ENCODE data around the gene LSR. TPM values are rescaled to one million over a fixed set of nuclear protein-coding genes. Genes with fewer than 3 reads are reported as not detected.

The LSR gene
- total RNA-seq, 2 donors from 2014 or later: 119 to 202 TPM

- intact Hi-C loops (cut with DNase I): no loop called here
- WGBS: 79% methylated on average over 16 of the region's 16 CpGs
- Histone ChIP-seq H3K36me3 (no peaks in the 10 kb centered on the region), H3K27me3 (replicated peaks; ENCODE audit: insufficient read depth) (no peaks in the 10 kb centered on the region), H3K27ac (no peak overlapping the region), H3K4me1 (replicated peaks) (no peaks in the 10 kb centered on the region), H3K4me3 (no peak overlapping the region), H3K9me3 (no peaks in the 10 kb centered on the region)
- DNase-seq (ENCODE audit: low spot score): no peak
- TF ChIP-seq CTCF (IDR thresholded peaks at IDR 0.05) (no peak), POLR2AphosphoS5 (IDR thresholded peaks at IDR 0.05) (no peak), POLR2A (IDR thresholded peaks at IDR 0.05) (no peak)
Observed at GRCh38 chr19:35302446-35302845, 53.6 kb downstream of the LSR start.

DNA sequence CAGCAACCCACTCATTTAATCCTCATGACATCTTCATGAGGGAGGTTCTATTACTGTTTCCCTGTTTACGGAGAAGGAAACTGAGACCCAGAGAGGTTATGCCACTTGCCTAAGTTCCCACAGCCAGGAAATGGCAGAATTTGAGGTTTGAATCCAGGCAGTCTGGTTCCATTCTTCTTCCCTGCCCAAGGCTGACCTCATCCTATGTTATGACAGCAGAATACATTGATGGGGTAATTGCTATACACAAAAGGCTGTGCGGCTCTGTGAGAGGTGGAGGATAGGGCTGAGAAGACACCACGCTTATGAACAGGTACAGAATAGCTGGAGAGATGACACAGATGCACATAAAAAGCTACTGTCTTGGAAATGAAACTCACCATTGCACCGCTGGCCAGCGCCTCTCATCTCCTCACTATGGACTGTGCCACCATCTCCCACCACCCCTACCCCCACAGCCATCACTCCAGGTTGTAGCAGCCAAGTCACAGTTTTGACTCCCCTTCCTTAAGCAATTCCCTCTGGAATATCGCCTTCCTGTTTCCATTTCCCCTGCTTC lies 54.6 kb downstream of the LSR start:
- 84% methylated on average over 6 of the region's 6 CpGs for WGBS
- H3K36me3 ChIP-seq: no peaks in the 10 kb centered on the region
- intact Hi-C loops (cut with DNase I): no loop called here
- H3K27me3 ChIP-seq (replicated peaks; ENCODE audit: insufficient read depth): no peaks in the 10 kb centered on the region
- TF ChIP-seq CTCF (IDR thresholded peaks at IDR 0.05) (no peak), POLR2A (IDR thresholded peaks at IDR 0.05) (no peak), POLR2AphosphoS5 (IDR thresholded peaks at IDR 0.05) (no peak)
- no peak overlapping the region for H3K4me3 ChIP-seq
- no peaks in the 10 kb centered on the region for H3K4me1 ChIP-seq (replicated peaks)
- H3K9me3 ChIP-seq: no peaks in the 10 kb centered on the region
- no peak for DNase-seq (ENCODE audit: low spot score)
- H3K27ac ChIP-seq: no peak overlapping the region

DNA sequence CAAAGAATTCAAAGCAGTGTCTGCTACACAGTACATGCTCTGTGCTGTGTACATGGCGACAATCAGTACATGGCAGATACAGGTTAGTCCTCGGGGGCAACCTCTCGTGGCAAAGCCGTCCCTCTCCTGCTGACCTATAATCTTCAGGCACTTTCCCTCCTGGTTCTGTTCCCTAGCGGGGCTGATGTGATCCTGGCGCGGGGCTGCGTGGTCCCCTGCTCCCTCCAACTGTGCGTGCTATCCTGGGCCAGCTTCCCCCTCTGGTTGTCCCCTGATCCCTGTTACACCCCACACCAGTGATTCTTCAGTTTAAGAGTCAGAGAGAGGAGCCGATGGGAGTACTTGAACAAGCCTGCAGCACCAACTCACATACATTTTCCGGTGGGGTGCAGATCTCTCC lies 55.2 kb downstream of the LSR start:
- WGBS: 80% methylated on average over 11 of the region's 11 CpGs
- Histone ChIP-seq H3K4me3 (no peak overlapping the region), H3K36me3 (no peaks in the 10 kb centered on the region), H3K27me3 (replicated peaks; ENCODE audit: insufficient read depth) (no peaks in the 10 kb centered on the region), H3K9me3 (no peaks in the 10 kb centered on the region), H3K27ac (no peak overlapping the region), H3K4me1 (replicated peaks) (no peaks in the 10 kb centered on the region)
- no peak for DNase-seq (ENCODE audit: low spot score)
- TF ChIP-seq CTCF (IDR thresholded peaks at IDR 0.05) (no peak), POLR2AphosphoS5 (IDR thresholded peaks at IDR 0.05) (no peak), POLR2A (IDR thresholded peaks at IDR 0.05) (no peak)
- intact Hi-C loops (cut with DNase I): no loop called here

- no peak for DNase-seq (ENCODE audit: low spot score)
- no peaks in the 10 kb centered on the region for H3K9me3 ChIP-seq
- H3K4me1 ChIP-seq (replicated peaks): no peaks in the 10 kb centered on the region
- no peak overlapping the region for H3K27ac ChIP-seq
- WGBS: 77% methylated on average over 6 of the region's 6 CpGs
- no peak for TF ChIP-seq POLR2AphosphoS5 (IDR thresholded peaks at IDR 0.05)
- no peak for TF ChIP-seq POLR2A (IDR thresholded peaks at IDR 0.05)
- no peak for TF ChIP-seq CTCF (IDR thresholded peaks at IDR 0.05)
- intact Hi-C loops (cut with DNase I): no loop called here
- no peaks in the 10 kb centered on the region for H3K36me3 ChIP-seq
- H3K4me3 ChIP-seq: no peak overlapping the region
- no peaks in the 10 kb centered on the region for H3K27me3 ChIP-seq (replicated peaks; ENCODE audit: insufficient read depth)
Observed at GRCh38 chr19:35305181-35305580, 56.4 kb downstream of the LSR start.

DNA sequence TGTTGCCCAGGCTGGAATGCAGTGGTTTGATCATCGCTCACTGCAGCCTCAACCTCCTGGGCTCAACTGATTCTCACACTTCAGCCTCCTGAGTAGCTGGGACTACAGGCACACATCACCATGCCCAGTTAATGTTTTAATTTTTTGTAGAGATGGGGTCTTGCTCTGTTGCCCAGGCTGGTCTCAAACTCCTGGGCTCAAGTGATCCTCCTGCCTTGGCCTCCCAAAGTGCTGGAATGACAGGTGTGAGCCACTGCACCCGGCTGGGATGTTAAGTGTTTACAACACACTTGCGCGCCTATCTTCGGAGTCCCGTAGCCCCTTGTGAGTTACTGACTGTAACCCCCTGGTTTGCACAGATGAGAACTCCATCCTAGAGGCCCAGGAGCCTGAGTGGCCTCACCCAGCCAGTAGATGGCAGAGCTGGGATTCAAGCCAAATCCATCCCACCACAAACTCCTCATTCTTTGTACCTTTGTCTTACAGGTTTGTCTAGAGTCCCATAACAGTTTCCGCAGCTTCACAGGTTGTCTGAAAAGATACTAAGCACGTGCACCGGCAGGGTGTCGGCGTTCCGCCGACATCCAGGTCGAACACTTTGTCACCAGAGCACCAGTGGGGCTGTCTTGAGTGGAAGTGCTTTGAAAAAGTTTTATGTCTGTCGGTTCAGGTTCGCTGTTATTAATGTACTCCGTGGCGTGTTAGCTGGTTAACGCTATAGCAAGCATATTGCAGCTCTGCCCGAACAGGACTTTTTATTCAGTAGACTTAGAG lies 57.9 kb downstream of the LSR start:
- TF ChIP-seq POLR2AphosphoS5 (IDR thresholded peaks at IDR 0.05) (no peak), CTCF (IDR thresholded peaks at IDR 0.05) (no peak), POLR2A (IDR thresholded peaks at IDR 0.05) (no peak)
- no peaks in the 10 kb centered on the region for H3K4me1 ChIP-seq (replicated peaks)
- intact Hi-C loops (cut with DNase I): no loop called here
- no peaks in the 10 kb centered on the region for H3K27me3 ChIP-seq (replicated peaks; ENCODE audit: insufficient read depth)
- no peaks in the 10 kb centered on the region for H3K9me3 ChIP-seq
- no peak for DNase-seq (ENCODE audit: low spot score)
- no peak overlapping the region for H3K27ac ChIP-seq
- no peak overlapping the region for H3K4me3 ChIP-seq
- WGBS: 69% methylated on average over 20 of the region's 20 CpGs
- no peaks in the 10 kb centered on the region for H3K36me3 ChIP-seq

Measured in prostate gland (tissue), 2 donors.